ENCODE measurements around the gene GFOD2.
"Not testable (repeated sequence)": the region's sequence is repeated elsewhere in the genome, so short reads cannot be mapped to it uniquely, and the experiment has no call there.

The GFOD2 gene

GRCh38 chr16:67752641-67753040 is 33.5 kb upstream of the GFOD2 start:
- POLR2A ChIA-PET = no interaction called here
- no peak for TF ChIP-seq CTCF (IDR thresholded peaks at IDR 0.05; ENCODE audit: insufficient read depth, low read length, missing control alignments)
- CTCF ChIA-PET = interaction anchor here (1.6 kb wide), 1 partner anchor 64 kb away, joined by 4 read pairs; no protein-coding TSS in a partner anchor
- H3K4me3 ChIP-seq (ENCODE audit: low read depth, low read length) = no peak overlapping the region
- DNase-seq (ENCODE audit: low read depth, low spot score) = no peak

GRCh38 chr16:67751331-67751730 is 32.2 kb upstream of the GFOD2 start:
- H3K4me3 ChIP-seq (ENCODE audit: low read depth, low read length); DNase-seq (ENCODE audit: low read depth, low spot score); POLR2A ChIA-PET: not testable (repeated sequence)
- CTCF ChIA-PET = interaction anchor here (1.0 to 1.6 kb wide), 3 partner anchors 14 to 79 kb away, joined by 3 read pairs; no protein-coding TSS in a partner anchor

GRCh38 chr16:67750466-67750865 is 31.4 kb upstream of the GFOD2 start:
- CTCF ChIA-PET = interaction anchor here (1.6 kb wide), 1 partner anchor 78 kb away, joined by 3 read pairs; no protein-coding TSS in a partner anchor
- no peak overlapping the region for H3K4me3 ChIP-seq (ENCODE audit: low read depth, low read length)
- POLR2A ChIA-PET = no interaction called here
- TF ChIP-seq CTCF (IDR thresholded peaks at IDR 0.05; ENCODE audit: insufficient read depth, low read length, missing control alignments) = no peak
- no peak for DNase-seq (ENCODE audit: low read depth, low spot score)

GRCh38 chr16:67749436-67750078 is 30.4 kb upstream of the GFOD2 start:
- POLR2A ChIA-PET = no interaction called here
- no peak for DNase-seq (ENCODE audit: low read depth, low spot score)
- CTCF ChIA-PET = no interaction called here
- TF ChIP-seq CTCF (IDR thresholded peaks at IDR 0.05; ENCODE audit: insufficient read depth, low read length, missing control alignments) = no peak
- no peak overlapping the region for H3K4me3 ChIP-seq (ENCODE audit: low read depth, low read length)

GRCh38 chr16:67748834-67749233 is 29.7 kb upstream of the GFOD2 start:
- H3K4me3 ChIP-seq (ENCODE audit: low read depth, low read length) = no peak overlapping the region
- DNase-seq (ENCODE audit: low read depth, low spot score) = no peak
- ChIA-PET POLR2A (no interaction called here), CTCF (no interaction called here)
- TF ChIP-seq CTCF (IDR thresholded peaks at IDR 0.05; ENCODE audit: insufficient read depth, low read length, missing control alignments) = no peak

GRCh38 chr16:67746846-67747245 is 27.7 kb upstream of the GFOD2 start:
- POLR2A ChIA-PET = no interaction called here
- TF ChIP-seq CTCF (IDR thresholded peaks at IDR 0.05; ENCODE audit: insufficient read depth, low read length, missing control alignments) = no peak
- no peak overlapping the region for H3K4me3 ChIP-seq (ENCODE audit: low read depth, low read length)
- CTCF ChIA-PET = no interaction called here
- no peak for DNase-seq (ENCODE audit: low read depth, low spot score)

GRCh38 chr16:67741118-67741517 is 22.0 kb upstream of the GFOD2 start:
- CTCF ChIA-PET = no interaction called here
- TF ChIP-seq CTCF (IDR thresholded peaks at IDR 0.05; ENCODE audit: insufficient read depth, low read length, missing control alignments) = no peak
- POLR2A ChIA-PET = no interaction called here
- DNase-seq (ENCODE audit: low read depth, low spot score) = no peak
- no peak overlapping the region for H3K4me3 ChIP-seq (ENCODE audit: low read depth, low read length)
